MCF 10A (cell line): ENCODE results near the gene SPOUT1. TPM values are rescaled to one million over a fixed set of nuclear protein-coding genes. Genes with fewer than 3 reads are reported as not detected.

Source experiments
- BruUV-seq: library from RNA; stranded (reverse); fragments of 400-500 nt; replicated peaks from 2 replicates; lab custom pipeline; 2021; lab: Mats Ljungman, UMichigan
- CTCF ChIA-PET: fragments of 300-600 bp; sonication (Branson Sonifier 250); formaldehyde crosslinking; extraction: SDS; loops from one replicate; lab custom pipeline; 2021; ENCODE audit warnings: antibody characterized with exemption, inconsistent platforms; lab: Yijun Ruan, JAX
- POLR2A ChIA-PET: fragments of 300-600, 350-650 bp; sonication (Branson Sonifier 250); formaldehyde crosslinking; extraction: SDS; loops from one replicate; lab custom pipeline; 2020; ENCODE audit warnings: antibody characterized with exemption, inconsistent platforms; lab: Yijun Ruan, JAX
- DNase-seq: peaks from one replicate; pipeline ENCODE4 v3.0.0-alpha.2; 2018; ENCODE audit not compliant: unreplicated experiment
- H3K27ac Mint-ChIP-seq: one replicate; pipeline ENCODE4 v1.8.0; 2022; ENCODE audit warnings: mild to moderate bottlenecking, low read depth, mixed read lengths; ENCODE audit not compliant: unreplicated experiment
- H3K27me3 Mint-ChIP-seq: one replicate; pipeline ENCODE4 v1.8.0; 2022; ENCODE audit warnings: mixed read lengths; ENCODE audit not compliant: insufficient read depth, unreplicated experiment
- H3K36me3 Mint-ChIP-seq: one replicate; pipeline ENCODE4 v1.8.0; 2022; ENCODE audit warnings: mild to moderate bottlenecking, moderate library complexity, mixed read lengths; ENCODE audit not compliant: insufficient read depth, unreplicated experiment
- H3K4me1 Mint-ChIP-seq: one replicate; pipeline ENCODE4 v1.8.0; 2022; ENCODE audit warnings: mixed read lengths; ENCODE audit not compliant: insufficient read depth, unreplicated experiment
- H3K4me3 Mint-ChIP-seq: one replicate; pipeline ENCODE4 v1.8.0; 2022; ENCODE audit warnings: mild to moderate bottlenecking, moderate library complexity, mixed read lengths; ENCODE audit not compliant: unreplicated experiment
- H3K9me3 Mint-ChIP-seq: one replicate; pipeline ENCODE4 v1.8.0; 2022; ENCODE audit warnings: mixed read lengths; ENCODE audit not compliant: unreplicated experiment
- intact Hi-C: fragments of 100-400 bp; cut with micrococcal nuclease; formaldehyde crosslinking; loops from 2 replicates; pipeline ENCODE4 v1.14.1; 2022
- total RNA-seq: library from RNA; stranded (reverse); gene quantifications from 2 replicates; pipeline ENCODE4 v1.2.3, GENCODE V29; 2022
- TF ChIP-seq, protein P1 (sequence below): fragments of 200-600 bp; IDR thresholded peaks from one replicate; pipeline ENCODE4 v1.8.0; 2022; ENCODE audit warnings: antibody characterized with exemption, mild to moderate bottlenecking; ENCODE audit not compliant: unreplicated experiment

Gene SPOUT1
- total RNA-seq, 1 experiment from 2014 or later = 32.4 TPM

DNA sequence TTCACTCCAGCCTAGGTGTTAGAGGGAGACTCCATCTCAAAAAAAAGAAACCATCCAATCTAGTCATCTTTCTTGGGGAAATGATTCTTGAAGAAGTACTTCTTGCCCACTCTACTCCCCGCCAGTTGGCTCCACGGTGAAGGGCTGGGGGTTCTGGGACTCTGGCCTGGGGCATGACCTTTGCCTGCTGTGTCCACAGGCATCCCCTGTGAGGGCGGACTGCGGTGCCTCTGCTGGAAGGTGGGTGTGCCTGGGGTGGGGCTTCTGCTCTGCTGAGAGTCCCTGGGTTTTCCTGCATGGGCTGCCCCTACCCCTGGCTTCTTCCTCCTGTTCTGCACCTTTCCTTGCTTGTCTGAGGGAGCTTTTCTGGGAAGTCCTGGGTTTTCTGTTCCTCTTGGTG is 39.1 kb downstream of the SPOUT1 start:
- no peaks in the 10 kb centered on the region for H3K9me3 Mint-ChIP-seq
- CTCF ChIA-PET = interaction anchor here (0.5 to 0.6 kb wide), 4 partner anchors 13 to 88 kb away, joined by 3 to 5 read pairs (median 3); no protein-coding TSS in a partner anchor

DNA sequence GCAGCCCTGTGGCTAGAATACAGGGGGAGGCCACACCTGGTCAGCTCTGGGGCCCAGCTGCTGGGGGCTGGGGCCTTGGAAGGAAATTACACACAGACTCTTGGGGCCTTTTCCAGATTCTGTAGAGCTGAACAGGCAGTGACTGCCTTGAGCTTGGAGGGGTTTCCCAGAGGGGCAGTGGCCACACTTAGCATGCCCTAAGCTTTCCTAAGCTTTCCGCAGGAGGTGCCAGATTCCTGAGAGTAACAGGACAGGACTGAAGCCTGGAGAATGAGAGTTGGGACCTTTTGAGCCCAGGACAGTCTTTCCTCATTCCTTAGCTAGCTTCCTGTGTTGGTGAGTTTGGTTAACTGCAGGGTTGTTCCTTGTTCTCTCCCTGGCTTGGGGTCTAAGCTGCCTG is 41.1 kb downstream of the SPOUT1 start:
- H3K4me1 Mint-ChIP-seq = no peaks in the 10 kb centered on the region
- POLR2A ChIA-PET = interaction anchor here (0.6 to 2.5 kb wide), 7 partner anchors 11 to 164 kb away, joined by 4 to 30 read pairs (median 5); partner anchors contain the start of genes ENDOG, SPOUT1 and ZER1
- DNase-seq = no peak
- no TSS peak for BruUV-seq
- H3K27ac Mint-ChIP-seq = peak overlapping the region; percentile 23
- intact Hi-C loops = no loop called here
- no peaks in the 10 kb centered on the region for H3K9me3 Mint-ChIP-seq
- TF ChIP-seq, protein P1, sequence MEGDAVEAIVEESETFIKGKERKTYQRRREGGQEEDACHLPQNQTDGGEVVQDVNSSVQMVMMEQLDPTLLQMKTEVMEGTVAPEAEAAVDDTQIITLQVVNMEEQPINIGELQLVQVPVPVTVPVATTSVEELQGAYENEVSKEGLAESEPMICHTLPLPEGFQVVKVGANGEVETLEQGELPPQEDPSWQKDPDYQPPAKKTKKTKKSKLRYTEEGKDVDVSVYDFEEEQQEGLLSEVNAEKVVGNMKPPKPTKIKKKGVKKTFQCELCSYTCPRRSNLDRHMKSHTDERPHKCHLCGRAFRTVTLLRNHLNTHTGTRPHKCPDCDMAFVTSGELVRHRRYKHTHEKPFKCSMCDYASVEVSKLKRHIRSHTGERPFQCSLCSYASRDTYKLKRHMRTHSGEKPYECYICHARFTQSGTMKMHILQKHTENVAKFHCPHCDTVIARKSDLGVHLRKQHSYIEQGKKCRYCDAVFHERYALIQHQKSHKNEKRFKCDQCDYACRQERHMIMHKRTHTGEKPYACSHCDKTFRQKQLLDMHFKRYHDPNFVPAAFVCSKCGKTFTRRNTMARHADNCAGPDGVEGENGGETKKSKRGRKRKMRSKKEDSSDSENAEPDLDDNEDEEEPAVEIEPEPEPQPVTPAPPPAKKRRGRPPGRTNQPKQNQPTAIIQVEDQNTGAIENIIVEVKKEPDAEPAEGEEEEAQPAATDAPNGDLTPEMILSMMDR = no peak
- H3K4me3 Mint-ChIP-seq = peak overlapping the region; percentile 90
- H3K36me3 Mint-ChIP-seq = peaks cover 23% of the 10 kb centered on the region
- no peaks in the 10 kb centered on the region for H3K27me3 Mint-ChIP-seq
- CTCF ChIA-PET = interaction anchor here (0.5 to 2.4 kb wide), 6 partner anchors 13 to 819 kb away, joined by 3 to 18 read pairs (median 4); partner anchors contain the start of gene ENDOG

More for the DNA sequence above, 39.1 kb downstream of the SPOUT1 start:
- TF ChIP-seq, protein P1 = no peak
- H3K4me3 Mint-ChIP-seq = no peak overlapping the region
- no peaks in the 10 kb centered on the region for H3K4me1 Mint-ChIP-seq
- peaks cover 39% of the 10 kb centered on the region for H3K36me3 Mint-ChIP-seq
- no peaks in the 10 kb centered on the region for H3K27me3 Mint-ChIP-seq
- no peak overlapping the region for H3K27ac Mint-ChIP-seq
- POLR2A ChIA-PET = no interaction called here
- intact Hi-C loops = no loop called here
- no peak for DNase-seq
- no TSS peak for BruUV-seq

DNA sequence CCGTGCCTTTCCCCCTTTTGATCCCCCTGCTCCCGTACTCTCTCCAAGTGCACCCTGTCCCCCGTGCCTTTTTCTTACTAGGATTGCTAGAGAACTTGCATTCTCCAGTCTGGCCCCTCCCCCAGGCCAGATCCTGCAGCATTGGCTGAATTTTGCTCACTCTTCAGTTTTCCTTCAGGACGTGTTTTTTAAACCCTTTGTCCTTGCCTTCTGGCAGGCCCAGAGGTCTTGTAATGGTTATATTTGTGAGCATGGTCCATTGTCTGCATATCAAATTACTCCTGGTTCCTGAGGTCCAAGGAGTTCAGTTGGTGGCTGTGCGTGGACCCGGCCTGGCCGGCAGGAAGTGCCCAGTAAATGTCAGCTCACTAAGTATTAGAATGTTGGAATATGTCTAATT is 41.9 kb downstream of the SPOUT1 start:
- intact Hi-C loops = loop anchor here (1.0 kb wide), 1 partner anchor 15 kb away; no protein-coding TSS in a partner anchor
- Mint-ChIP-seq H3K36me3 (peaks cover 17% of the 10 kb centered on the region), H3K4me1 (no peaks in the 10 kb centered on the region), H3K9me3 (no peaks in the 10 kb centered on the region), H3K4me3 (peak overlapping the region; percentile 90), H3K27ac (peak overlapping the region; percentile 85), H3K27me3 (no peaks in the 10 kb centered on the region)
- BruUV-seq = no TSS peak
- TF ChIP-seq, protein P1 = no peak
- DNase-seq = peak; percentile 14
- POLR2A ChIA-PET = interaction anchor here (0.6 to 2.5 kb wide), 6 partner anchors 16 to 165 kb away, joined by 4 to 30 read pairs (median 5); partner anchors contain the start of genes ENDOG, SPOUT1 and ZER1
- CTCF ChIA-PET = interaction anchor here (0.6 to 2.4 kb wide), 4 partner anchors 14 to 967 kb away, joined by 3 to 18 read pairs (median 6); partner anchors contain the start of gene ENDOG

DNA sequence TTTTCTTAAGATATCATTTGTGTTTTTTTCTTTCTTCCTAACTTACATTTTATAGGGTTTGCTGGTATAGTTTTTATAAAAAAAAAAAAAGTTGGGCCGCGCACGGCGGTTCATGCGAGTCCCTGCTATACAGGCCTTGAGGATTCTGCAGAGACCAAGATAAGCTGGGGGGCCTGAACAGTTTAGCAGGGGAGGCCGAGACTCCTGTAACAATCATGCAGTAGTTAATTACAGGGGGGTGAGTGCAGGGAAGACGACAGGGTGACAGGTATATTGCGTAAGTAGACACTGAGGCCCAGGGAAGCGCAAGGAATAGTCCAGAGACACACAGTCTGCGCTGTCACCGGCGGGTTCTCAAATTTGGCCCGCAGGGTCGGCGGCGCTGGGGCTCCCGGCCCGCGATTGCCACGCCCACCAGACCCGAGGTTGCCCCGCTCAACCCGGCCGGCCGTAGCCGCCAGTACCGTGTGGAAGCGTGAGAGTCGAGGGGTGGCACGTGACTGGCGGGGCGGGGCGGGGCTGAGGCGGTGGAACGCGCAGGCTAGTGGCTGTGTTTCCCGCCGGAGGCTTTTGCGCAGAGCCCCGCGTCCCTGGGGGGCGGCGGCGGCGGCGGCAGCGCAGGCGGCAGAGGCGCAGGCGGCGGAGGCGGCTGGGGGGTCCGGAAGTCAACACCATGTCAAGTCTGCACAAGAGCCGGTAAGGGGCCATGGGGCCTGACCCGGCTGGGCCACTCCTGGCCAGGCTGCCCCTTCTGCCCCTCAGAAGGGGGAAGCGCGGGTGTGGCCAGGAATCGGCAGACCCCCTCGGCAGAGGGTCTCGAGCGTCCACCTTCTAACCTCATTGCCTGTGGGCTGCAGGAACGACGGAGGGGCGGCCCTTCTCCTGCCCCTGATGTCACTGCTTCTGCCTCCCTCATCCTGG is 42.7 kb downstream of the SPOUT1 start, which contains the start of gene TBC1D13:
TSS of gene TBC1D13 (plus strand) at position 573 of the 921 bp plus-strand sequence. CDS start at position 674, 101 bp downstream.
- peak; percentile 80 for DNase-seq
- peaks cover under 1% of the 10 kb centered on the region for H3K9me3 Mint-ChIP-seq
- ChIA-PET POLR2A (interaction anchor here (0.6 to 1.7 kb wide), 9 partner anchors 14 to 481 kb away, joined by 3 to 7 read pairs (median 3); partner anchors contain the start of genes SPOUT1 and ZER1), CTCF (interaction anchor here (0.6 to 2.4 kb wide), 3 partner anchors 31 to 762 kb away, joined by 4 to 18 read pairs (median 5); partner anchors contain the start of gene ENDOG)
- H3K4me1 Mint-ChIP-seq = no peaks in the 10 kb centered on the region
- BruUV-seq = no TSS peak
- peak within 1 kb of the TSS; percentile 90 for H3K4me3 Mint-ChIP-seq
- TF ChIP-seq, protein P1 = no peak
- H3K27me3 Mint-ChIP-seq = no peaks in the 10 kb centered on the region
- peaks cover 14% of the 10 kb centered on the region for H3K36me3 Mint-ChIP-seq
- H3K27ac Mint-ChIP-seq = peak within 1 kb of the TSS; percentile 85
- intact Hi-C loops = loop anchor here (1.0 kb wide), 1 partner anchor 15 kb away; no protein-coding TSS in a partner anchor
